Measurements from ENCODE around the gene IL10RB.
A peak's percentile ranks its signal among the peaks of the same experiment; 100 is the strongest.

DNA sequence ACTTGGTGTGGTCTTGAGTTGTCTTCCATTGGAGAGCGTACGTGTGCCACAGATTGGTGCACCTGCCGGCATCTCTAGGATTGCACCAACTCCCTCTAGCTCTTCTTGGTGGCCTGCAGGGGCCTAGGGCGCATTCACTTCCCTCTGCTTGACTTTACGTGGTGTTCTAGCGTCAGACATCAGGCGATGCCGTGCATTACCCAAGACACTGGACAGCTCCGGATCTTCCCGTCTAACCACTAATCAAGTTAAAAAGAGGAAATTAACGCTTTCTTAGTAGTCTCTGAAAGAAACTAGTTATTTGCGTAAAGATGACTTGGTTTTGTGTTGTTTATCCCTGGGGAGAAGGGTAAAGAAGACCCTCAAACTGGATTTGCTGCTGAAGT, 510 bp upstream of the IL10RB start:
- TF ChIP-seq, protein P1, sequence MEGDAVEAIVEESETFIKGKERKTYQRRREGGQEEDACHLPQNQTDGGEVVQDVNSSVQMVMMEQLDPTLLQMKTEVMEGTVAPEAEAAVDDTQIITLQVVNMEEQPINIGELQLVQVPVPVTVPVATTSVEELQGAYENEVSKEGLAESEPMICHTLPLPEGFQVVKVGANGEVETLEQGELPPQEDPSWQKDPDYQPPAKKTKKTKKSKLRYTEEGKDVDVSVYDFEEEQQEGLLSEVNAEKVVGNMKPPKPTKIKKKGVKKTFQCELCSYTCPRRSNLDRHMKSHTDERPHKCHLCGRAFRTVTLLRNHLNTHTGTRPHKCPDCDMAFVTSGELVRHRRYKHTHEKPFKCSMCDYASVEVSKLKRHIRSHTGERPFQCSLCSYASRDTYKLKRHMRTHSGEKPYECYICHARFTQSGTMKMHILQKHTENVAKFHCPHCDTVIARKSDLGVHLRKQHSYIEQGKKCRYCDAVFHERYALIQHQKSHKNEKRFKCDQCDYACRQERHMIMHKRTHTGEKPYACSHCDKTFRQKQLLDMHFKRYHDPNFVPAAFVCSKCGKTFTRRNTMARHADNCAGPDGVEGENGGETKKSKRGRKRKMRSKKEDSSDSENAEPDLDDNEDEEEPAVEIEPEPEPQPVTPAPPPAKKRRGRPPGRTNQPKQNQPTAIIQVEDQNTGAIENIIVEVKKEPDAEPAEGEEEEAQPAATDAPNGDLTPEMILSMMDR (IDR thresholded peaks at IDR 0.05 in 2 of 3, conservative IDR thresholded peaks at IDR 0.05 in 1 of 3; ENCODE audit: control insufficient read depth in 2 of 3, extremely low read depth in 1 of 3, insufficient read depth in 1 of 3, low read depth in 3 of 3, low read length in 3 of 3), result peak in 1 of 3 experiments; percentile 28; a peak in 3 of 6 replicates
- TF ChIP-seq JUND (IDR thresholded peaks at IDR 0.05; ENCODE audit: low read depth, low read length), result no peak
- TF ChIP-seq, protein P2, sequence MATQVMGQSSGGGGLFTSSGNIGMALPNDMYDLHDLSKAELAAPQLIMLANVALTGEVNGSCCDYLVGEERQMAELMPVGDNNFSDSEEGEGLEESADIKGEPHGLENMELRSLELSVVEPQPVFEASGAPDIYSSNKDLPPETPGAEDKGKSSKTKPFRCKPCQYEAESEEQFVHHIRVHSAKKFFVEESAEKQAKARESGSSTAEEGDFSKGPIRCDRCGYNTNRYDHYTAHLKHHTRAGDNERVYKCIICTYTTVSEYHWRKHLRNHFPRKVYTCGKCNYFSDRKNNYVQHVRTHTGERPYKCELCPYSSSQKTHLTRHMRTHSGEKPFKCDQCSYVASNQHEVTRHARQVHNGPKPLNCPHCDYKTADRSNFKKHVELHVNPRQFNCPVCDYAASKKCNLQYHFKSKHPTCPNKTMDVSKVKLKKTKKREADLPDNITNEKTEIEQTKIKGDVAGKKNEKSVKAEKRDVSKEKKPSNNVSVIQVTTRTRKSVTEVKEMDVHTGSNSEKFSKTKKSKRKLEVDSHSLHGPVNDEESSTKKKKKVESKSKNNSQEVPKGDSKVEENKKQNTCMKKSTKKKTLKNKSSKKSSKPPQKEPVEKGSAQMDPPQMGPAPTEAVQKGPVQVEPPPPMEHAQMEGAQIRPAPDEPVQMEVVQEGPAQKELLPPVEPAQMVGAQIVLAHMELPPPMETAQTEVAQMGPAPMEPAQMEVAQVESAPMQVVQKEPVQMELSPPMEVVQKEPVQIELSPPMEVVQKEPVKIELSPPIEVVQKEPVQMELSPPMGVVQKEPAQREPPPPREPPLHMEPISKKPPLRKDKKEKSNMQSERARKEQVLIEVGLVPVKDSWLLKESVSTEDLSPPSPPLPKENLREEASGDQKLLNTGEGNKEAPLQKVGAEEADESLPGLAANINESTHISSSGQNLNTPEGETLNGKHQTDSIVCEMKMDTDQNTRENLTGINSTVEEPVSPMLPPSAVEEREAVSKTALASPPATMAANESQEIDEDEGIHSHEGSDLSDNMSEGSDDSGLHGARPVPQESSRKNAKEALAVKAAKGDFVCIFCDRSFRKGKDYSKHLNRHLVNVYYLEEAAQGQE (IDR thresholded peaks at IDR 0.05; ENCODE audit: low read depth, low read length), result peak; percentile 81
- TF ChIP-seq RBBP5 (conservative IDR thresholded peaks at IDR 0.05), result no peak
- no peak for TF ChIP-seq CREM (IDR thresholded peaks at IDR 0.05; ENCODE audit: low read depth)
